ENCODE measurements around the gene CORO7.

CORO7 gene

GRCh38 chr16:4373356-4373908 is 43.0 kb downstream of the CORO7 start:
- WGBS (ENCODE audit: extremely low coverage, insufficient coverage, low lambda C conversion rate) = no CpG with 5 or more reads among the region's 9 CpGs
- peak overlapping the region; percentile 56 for H3K9ac ChIP-seq (ENCODE audit: low read length)
- peak overlapping the region; percentile 25 for H3K4ac ChIP-seq (ENCODE audit: low read depth, low read length)
- DNase-seq = no peak
- H3K79me1 ChIP-seq (ENCODE audit: low read length) = peaks cover 2% of the 10 kb centered on the region
- no peak overlapping the region for H3K4me3 ChIP-seq (ENCODE audit: low read length)
- H3K36me3 ChIP-seq (ENCODE audit: control insufficient read depth, insufficient read depth, low read length) = no peaks in the 10 kb centered on the region
- peaks cover 24% of the 10 kb centered on the region for H3K4me1 ChIP-seq (ENCODE audit: control insufficient read depth, low read depth, low read length)
- H3K27ac ChIP-seq (ENCODE audit: low read depth, low read length) = peak overlapping the region; percentile 31
- H4K5ac ChIP-seq (ENCODE audit: low read length) = no peak overlapping the region
- peak overlapping the region; percentile 48 for H2AK5ac ChIP-seq (ENCODE audit: low read length)
- H3K18ac ChIP-seq (ENCODE audit: low read length) = peak overlapping the region; percentile 5
- no peak overlapping the region for H4K8ac ChIP-seq (ENCODE audit: low read depth, low read length)
- H3K79me2 ChIP-seq (ENCODE audit: control insufficient read depth, insufficient read depth, low read length) = no peaks in the 10 kb centered on the region
- H2BK15ac ChIP-seq (replicated peaks; ENCODE audit: low read depth) = no peak overlapping the region
- no peaks in the 10 kb centered on the region for H3K27me3 ChIP-seq (ENCODE audit: insufficient read depth, low read length, poor library complexity)
- H3K4me2 ChIP-seq (ENCODE audit: low read length) = peak overlapping the region; percentile 34
- H2BK5ac ChIP-seq (ENCODE audit: low read length) = peak overlapping the region; percentile 35
- no peak overlapping the region for H2BK120ac ChIP-seq (ENCODE audit: low read depth, low read length)
- H3K23ac ChIP-seq (ENCODE audit: low read length) = peak overlapping the region; percentile 66
- H3K56ac ChIP-seq (ENCODE audit: low read length) = peak overlapping the region; percentile 78

- Histone ChIP-seq H3K56ac (ENCODE audit: low read length) (peak overlapping the region; percentile 69), H3K36me3 (ENCODE audit: control insufficient read depth, insufficient read depth, low read length) (no peaks in the 10 kb centered on the region), H3K79me2 (ENCODE audit: control insufficient read depth, insufficient read depth, low read length) (no peaks in the 10 kb centered on the region), H3K4me2 (ENCODE audit: low read length) (peak overlapping the region; percentile 42), H3K18ac (ENCODE audit: low read length) (no peak overlapping the region), H3K4ac (ENCODE audit: low read depth, low read length) (no peak overlapping the region), H2BK5ac (ENCODE audit: low read length) (no peak overlapping the region), H3K79me1 (ENCODE audit: low read length) (peaks cover 2% of the 10 kb centered on the region), H3K27ac (ENCODE audit: low read depth, low read length) (no peak overlapping the region), H3K4me1 (ENCODE audit: control insufficient read depth, low read depth, low read length) (peaks cover 24% of the 10 kb centered on the region), H3K27me3 (ENCODE audit: insufficient read depth, low read length, poor library complexity) (no peaks in the 10 kb centered on the region), H3K9ac (ENCODE audit: low read length) (peak overlapping the region; percentile 72), H3K4me3 (ENCODE audit: low read length) (no peak overlapping the region), H4K5ac (ENCODE audit: low read length) (no peak overlapping the region), H2BK120ac (ENCODE audit: low read depth, low read length) (no peak overlapping the region), H2AK5ac (ENCODE audit: low read length) (no peak overlapping the region), H4K8ac (ENCODE audit: low read depth, low read length) (no peak overlapping the region), H3K23ac (ENCODE audit: low read length) (peak overlapping the region; percentile 7), H2BK15ac (replicated peaks; ENCODE audit: low read depth) (no peak overlapping the region)
- peak; percentile 52 for DNase-seq
- WGBS (ENCODE audit: extremely low coverage, insufficient coverage, low lambda C conversion rate) = no CpG with 5 or more reads among the region's 10 CpGs
These were observed 43.6 kb downstream of the CORO7 start for GRCh38 chr16:4372578-4373355.

GRCh38 chr16:4372001-4372577 is 44.3 kb downstream of the CORO7 start:
- H3K23ac ChIP-seq (ENCODE audit: low read length) = peak overlapping the region; percentile 74
- peaks cover 2% of the 10 kb centered on the region for H3K79me1 ChIP-seq (ENCODE audit: low read length)
- H3K27me3 ChIP-seq (ENCODE audit: insufficient read depth, low read length, poor library complexity) = no peaks in the 10 kb centered on the region
- no peak overlapping the region for H3K4ac ChIP-seq (ENCODE audit: low read depth, low read length)
- H3K18ac ChIP-seq (ENCODE audit: low read length) = peak overlapping the region; percentile 42
- no peak overlapping the region for H2BK120ac ChIP-seq (ENCODE audit: low read depth, low read length)
- no peak overlapping the region for H4K8ac ChIP-seq (ENCODE audit: low read depth, low read length)
- H3K4me2 ChIP-seq (ENCODE audit: low read length) = peak overlapping the region; percentile 42
- H3K9ac ChIP-seq (ENCODE audit: low read length) = peak overlapping the region; percentile 72
- peak overlapping the region; percentile 42 for H3K4me3 ChIP-seq (ENCODE audit: low read length)
- no peak overlapping the region for H3K27ac ChIP-seq (ENCODE audit: low read depth, low read length)
- no peak overlapping the region for H4K5ac ChIP-seq (ENCODE audit: low read length)
- H3K36me3 ChIP-seq (ENCODE audit: control insufficient read depth, insufficient read depth, low read length) = no peaks in the 10 kb centered on the region
- H3K56ac ChIP-seq (ENCODE audit: low read length) = peak overlapping the region; percentile 69
- H3K4me1 ChIP-seq (ENCODE audit: control insufficient read depth, low read depth, low read length) = peaks cover 19% of the 10 kb centered on the region
- no peak overlapping the region for H2AK5ac ChIP-seq (ENCODE audit: low read length)
- H2BK15ac ChIP-seq (replicated peaks; ENCODE audit: low read depth) = no peak overlapping the region
- no peak for DNase-seq
- no CpG with 5 or more reads among the region's 43 CpGs for WGBS (ENCODE audit: extremely low coverage, insufficient coverage, low lambda C conversion rate)
- no peak overlapping the region for H2BK5ac ChIP-seq (ENCODE audit: low read length)
- H3K79me2 ChIP-seq (ENCODE audit: control insufficient read depth, insufficient read depth, low read length) = no peaks in the 10 kb centered on the region

GRCh38 chr16:4371357-4372000 is 44.9 kb downstream of the CORO7 start, which contains the start of gene VASN:
Gene VASN (plus strand): TSS chr16:4371848. CDS start chr16:4380878, 9,030 bp downstream.
- Histone ChIP-seq H3K23ac (ENCODE audit: low read length) (peak within 1 kb of the TSS; percentile 74), H3K9ac (ENCODE audit: low read length) (peak within 1 kb of the TSS; percentile 72), H3K56ac (ENCODE audit: low read length) (peak within 1 kb of the TSS; percentile 69), H3K18ac (ENCODE audit: low read length) (peak within 1 kb of the TSS; percentile 42), H2BK15ac (replicated peaks; ENCODE audit: low read depth) (no peak within 1 kb of the TSS), H3K4me2 (ENCODE audit: low read length) (peak within 1 kb of the TSS; percentile 42), H2BK120ac (ENCODE audit: low read depth, low read length) (no peak within 1 kb of the TSS), H3K79me2 (ENCODE audit: control insufficient read depth, insufficient read depth, low read length) (no peaks in the 10 kb centered on the region), H3K4me3 (ENCODE audit: low read length) (peak within 1 kb of the TSS; percentile 42), H3K27me3 (ENCODE audit: insufficient read depth, low read length, poor library complexity) (no peaks in the 10 kb centered on the region), H4K5ac (ENCODE audit: low read length) (no peak within 1 kb of the TSS), H3K27ac (ENCODE audit: low read depth, low read length) (no peak within 1 kb of the TSS), H4K8ac (ENCODE audit: low read depth, low read length) (no peak within 1 kb of the TSS), H3K79me1 (ENCODE audit: low read length) (no peaks in the 10 kb centered on the region), H2AK5ac (ENCODE audit: low read length) (no peak within 1 kb of the TSS), H3K4ac (ENCODE audit: low read depth, low read length) (no peak within 1 kb of the TSS), H3K4me1 (ENCODE audit: control insufficient read depth, low read depth, low read length) (peaks cover 16% of the 10 kb centered on the region), H2BK5ac (ENCODE audit: low read length) (no peak within 1 kb of the TSS), H3K36me3 (ENCODE audit: control insufficient read depth, insufficient read depth, low read length) (no peaks in the 10 kb centered on the region)
- no CpG with 5 or more reads among the region's 50 CpGs for WGBS (ENCODE audit: extremely low coverage, insufficient coverage, low lambda C conversion rate)
- DNase-seq = peak; percentile 78

GRCh38 chr16:4370570-4371356 is 45.6 kb downstream of the CORO7 start:
- no CpG with 5 or more reads among the region's 14 CpGs for WGBS (ENCODE audit: extremely low coverage, insufficient coverage, low lambda C conversion rate)
- Histone ChIP-seq H3K4me3 (ENCODE audit: low read length) (no peak overlapping the region), H3K18ac (ENCODE audit: low read length) (no peak overlapping the region), H3K56ac (ENCODE audit: low read length) (no peak overlapping the region), H4K5ac (ENCODE audit: low read length) (no peak overlapping the region), H3K4me1 (ENCODE audit: control insufficient read depth, low read depth, low read length) (peaks cover 14% of the 10 kb centered on the region), H3K79me2 (ENCODE audit: control insufficient read depth, insufficient read depth, low read length) (no peaks in the 10 kb centered on the region), H3K36me3 (ENCODE audit: control insufficient read depth, insufficient read depth, low read length) (no peaks in the 10 kb centered on the region), H3K79me1 (ENCODE audit: low read length) (no peaks in the 10 kb centered on the region), H2BK5ac (ENCODE audit: low read length) (no peak overlapping the region), H2AK5ac (ENCODE audit: low read length) (no peak overlapping the region), H3K27me3 (ENCODE audit: insufficient read depth, low read length, poor library complexity) (no peaks in the 10 kb centered on the region), H3K9ac (ENCODE audit: low read length) (no peak overlapping the region), H3K4ac (ENCODE audit: low read depth, low read length) (no peak overlapping the region), H4K8ac (ENCODE audit: low read depth, low read length) (no peak overlapping the region), H3K4me2 (ENCODE audit: low read length) (no peak overlapping the region), H3K23ac (ENCODE audit: low read length) (no peak overlapping the region), H2BK15ac (replicated peaks; ENCODE audit: low read depth) (no peak overlapping the region), H3K27ac (ENCODE audit: low read depth, low read length) (no peak overlapping the region), H2BK120ac (ENCODE audit: low read depth, low read length) (no peak overlapping the region)
- no peak for DNase-seq

Measured in mesendoderm (in vitro differentiated cells).